OCI-LY7 (cell line): ENCODE data around the gene CHMP4A. TPM values are rescaled to one million over a fixed set of nuclear protein-coding genes. Genes with fewer than 3 reads are reported as not detected.

Experiments
- BruUV-seq: library from RNA; stranded (reverse); fragments of 400-500 nt; replicated peaks from 2 replicates; lab custom pipeline; 2021; lab: Mats Ljungman, UMichigan
- CTCF ChIA-PET: fragments of 300-600 bp; sonication (Branson Sonifier 250); formaldehyde crosslinking; loops from one replicate; lab custom pipeline; 2022; ENCODE audit warnings: antibody characterized with exemption; ENCODE audit not compliant: unreplicated experiment; lab: Charles Lee
- POLR2A ChIA-PET: fragments of 300-600 bp; sonication (Branson Sonifier 250); formaldehyde crosslinking; loops from one replicate; lab custom pipeline; 2022; ENCODE audit warnings: antibody characterized with exemption; lab: Charles Lee
- DNase-seq: peaks from one replicate; pipeline ENCODE4 v3.0.0-alpha.2; 2015; ENCODE audit warnings: low spot score
- H2AFZ ChIP-seq: fragments of 200-600 bp; sonication (generic), shearing (Covaris generic); 2 replicates; pipeline ENCODE4 v1.6.1; 2014; ENCODE audit warnings: mild to moderate bottlenecking, antibody characterized with exemption, low read length, moderate library complexity
- H3K27ac ChIP-seq: fragments of 200-600 bp; sonication (generic); 2 replicates; pipeline ENCODE4 v1.5.1; 2014; ENCODE audit warnings: mixed run types, low read depth, mild to moderate bottlenecking, moderate library complexity, low read length, inconsistent platforms; ENCODE audit not compliant: poor library complexity, severe bottlenecking
- H3K36me3 ChIP-seq: fragments of 200-600 bp; sonication (generic); 2 replicates; pipeline ENCODE4 v1.6.1; 2014; ENCODE audit warnings: mild to moderate bottlenecking, antibody characterized with exemption, low read length, moderate library complexity, mixed read lengths; ENCODE audit not compliant: insufficient read depth
- H3K4me1 ChIP-seq: fragments of 200-600 bp; sonication (generic); 2 replicates; pipeline ENCODE4 v1.5.1; 2014; ENCODE audit warnings: mild to moderate bottlenecking, low read length; ENCODE audit not compliant: insufficient read depth, poor library complexity, severe bottlenecking
- H3K4me2 ChIP-seq: fragments of 200-600 bp; sonication (generic); 2 replicates; pipeline ENCODE4 v1.6.1; 2014; ENCODE audit warnings: mild to moderate bottlenecking, low read length
- H3K4me3 ChIP-seq: fragments of 200-600 bp; sonication (generic); 2 replicates; pipeline ENCODE4 v1.5.1; 2014; ENCODE audit warnings: mild to moderate bottlenecking, low read depth, low read length; ENCODE audit not compliant: poor library complexity, severe bottlenecking
- H3K79me2 ChIP-seq: fragments of 200-600 bp; sonication (generic); 2 replicates; pipeline ENCODE4 v1.6.1; 2016; ENCODE audit warnings: low read depth, mild to moderate bottlenecking, low read length, moderate library complexity, mixed read lengths; ENCODE audit not compliant: insufficient read depth
- H3K9me2 ChIP-seq: fragments of 200-600 bp; sonication (generic); 2 replicates; pipeline ENCODE4 v1.6.1; 2016; ENCODE audit warnings: mild to moderate bottlenecking, low read length, mixed read lengths; ENCODE audit not compliant: insufficient read depth
- H3K9me3 ChIP-seq: fragments of 200-600 bp; sonication (generic); 2 replicates; pipeline ENCODE4 v1.6.1; 2014; ENCODE audit warnings: mild to moderate bottlenecking, mixed run types, low read length, mixed read lengths
- H4K20me1 ChIP-seq: fragments of 200-600 bp; sonication (generic); 2 replicates; pipeline ENCODE4 v1.6.1; 2014; ENCODE audit warnings: mild to moderate bottlenecking, antibody characterized with exemption, low read length, moderate library complexity, mixed read lengths; ENCODE audit not compliant: insufficient read depth
- CTCF ChIP-seq: fragments of 200-600 bp; sonication (generic); conservative IDR thresholded peaks from 2 replicates; pipeline ENCODE4 v1.5.1; 2014; ENCODE audit warnings: mild to moderate bottlenecking, antibody characterized with exemption, low read length, moderate library complexity, mixed read lengths
- EZH2phosphoT487 ChIP-seq: fragments of 200-600 bp; sonication (generic); IDR thresholded peaks from 2 replicates; pipeline ENCODE4 v1.6.1; 2018; ENCODE audit warnings: low read depth, borderline replicate concordance, mild to moderate bottlenecking, mixed run types, antibody characterized with exemption, low read length, moderate library complexity, mixed read lengths
- intact Hi-C: fragments of 100-400 bp; cut with micrococcal nuclease; formaldehyde crosslinking; loops from one replicate; pipeline ENCODE4 v1.10.0; 2022; ENCODE audit not compliant: unreplicated experiment
- total RNA-seq, 2 experiments: library from RNA; depleted of rRNA in 1 of 2; stranded (reverse); fragments of >200 nt in 1 of 2; shearing (Covaris generic) in 1 of 2; gene quantifications; 2 replicates each; pipeline ENCODE4 v1.2.3, GENCODE V29; 2014 to 2022

CHMP4A gene
- total RNA-seq, 2 experiments from 2014 or later = 48.5 to 72.9 TPM

GRCh38 chr14:24238527-24239037 is 25.3 kb upstream of the CHMP4A start:
- H3K36me3 ChIP-seq = peaks cover 73% of the 10 kb centered on the region
- no peak for DNase-seq
- H3K79me2 ChIP-seq = peaks cover 26% of the 10 kb centered on the region; the same call in 1 of the 2 replicates
- no peaks in the 10 kb centered on the region for H3K9me2 ChIP-seq
- no peak overlapping the region for H3K4me3 ChIP-seq
- H2AFZ ChIP-seq = no peak overlapping the region
- POLR2A ChIA-PET = interaction anchor here (0.6 to 1.9 kb wide), 2 partner anchors 23 to 42 kb away, joined by 3 to 5 read pairs; partner anchors contain the start of gene MDP1
- TF ChIP-seq CTCF (no peak), EZH2phosphoT487 (no peak)
- H4K20me1 ChIP-seq = no peaks in the 10 kb centered on the region
- no TSS peak for BruUV-seq
- CTCF ChIA-PET = no interaction called here
- intact Hi-C loops = no loop called here
- no peaks in the 10 kb centered on the region for H3K9me3 ChIP-seq
- H3K4me1 ChIP-seq = peaks cover 38% of the 10 kb centered on the region
- H3K4me2 ChIP-seq = 0 out of 2 replicates have a peak overlapping the region, but pooled peaks have one; percentile 6
- no peak overlapping the region for H3K27ac ChIP-seq

- no peaks in the 10 kb centered on the region for H4K20me1 ChIP-seq
- H3K9me2 ChIP-seq = no peaks in the 10 kb centered on the region
- H3K9me3 ChIP-seq = no peaks in the 10 kb centered on the region
- H3K27ac ChIP-seq = no peak overlapping the region
- H3K79me2 ChIP-seq = peaks cover 30% of the 10 kb centered on the region; the same call in 1 of the 2 replicates
- H2AFZ ChIP-seq = no peak overlapping the region
- peaks cover 73% of the 10 kb centered on the region for H3K36me3 ChIP-seq
- no peak for DNase-seq
- H3K4me3 ChIP-seq = no peak overlapping the region
- ChIA-PET POLR2A (interaction anchor here (1.9 kb wide), 1 partner anchor 42 kb away, joined by 5 read pairs; no protein-coding TSS in a partner anchor), CTCF (no interaction called here)
- intact Hi-C loops = no loop called here
- BruUV-seq = no TSS peak
- peaks cover 38% of the 10 kb centered on the region for H3K4me1 ChIP-seq
- TF ChIP-seq EZH2phosphoT487 (no peak), CTCF (no peak)
- no peak overlapping the region for H3K4me2 ChIP-seq
Measured at GRCh38 chr14:24238123-24238522, 24.8 kb upstream of the CHMP4A start.

GRCh38 chr14:24237463-24237955 is 24.2 kb upstream of the CHMP4A start:
- no peaks in the 10 kb centered on the region for H3K9me3 ChIP-seq

More at GRCh38 chr14:24237463-24237955, 24.2 kb upstream of the CHMP4A start:
- no peak overlapping the region for H3K4me2 ChIP-seq
- peaks cover 32% of the 10 kb centered on the region; the same call in 1 of the 2 replicates for H3K79me2 ChIP-seq
- H3K9me2 ChIP-seq = no peaks in the 10 kb centered on the region
- ChIA-PET CTCF (no interaction called here), POLR2A (interaction anchor here (1.9 kb wide), 1 partner anchor 41 kb away, joined by 5 read pairs; no protein-coding TSS in a partner anchor)
- H3K27ac ChIP-seq = no peak overlapping the region
- H3K4me3 ChIP-seq = no peak overlapping the region
- peaks cover 38% of the 10 kb centered on the region for H3K4me1 ChIP-seq
- no peaks in the 10 kb centered on the region for H4K20me1 ChIP-seq
- DNase-seq = no peak
- TF ChIP-seq CTCF = no peak
- no peak overlapping the region for H2AFZ ChIP-seq
- intact Hi-C loops = no loop called here
- BruUV-seq = no TSS peak
- H3K36me3 ChIP-seq = peaks cover 73% of the 10 kb centered on the region
